Measurements from ENCODE around the gene KLK2.

GRCh38 chr19:50831026-50831396, 42.2 kb upstream of the KLK2 start:
- TF ChIP-seq CTCF (IDR thresholded peaks at IDR 0.05) = no peak
- no peak for TF ChIP-seq REST (IDR thresholded peaks at IDR 0.05; ENCODE audit: insufficient read depth in 1 of 2, low read depth in 2 of 2, low read length in 1 of 2)
- no peak for TF ChIP-seq POLR2AphosphoS5 (IDR thresholded peaks at IDR 0.05; ENCODE audit: low read depth, low read length)

All from Panc1 (cell line).